Ascending aorta (tissue), 2 donors: Measurements from ENCODE around the gene FBRSL1. TPM values are rescaled to one million over a fixed set of nuclear protein-coding genes. Genes with fewer than 3 reads are reported as not detected.

Experiments
- DNase-seq, 2 donors: peaks; one replicate each; pipeline ENCODE4 v3.0.0-alpha.2; 2019; ENCODE audit warnings: low spot score in 2 of 2
- H3K27ac ChIP-seq, 2 donors: fragments of 200-600 bp; sonication (generic); one replicate each; pipeline ENCODE4 v1.5.1; 2016 to 2017; ENCODE audit warnings: mild to moderate bottlenecking in 1 of 2
- H3K27me3 ChIP-seq: fragments of 200-600 bp; sonication (generic); one replicate; pipeline ENCODE4 v1.5.1; 2017
- H3K36me3 ChIP-seq, 2 donors: fragments of 200-600 bp; sonication (generic); one replicate each; pipeline ENCODE4 v1.5.1; 2016
- H3K4me1 ChIP-seq, 2 donors: fragments of 200-600 bp; sonication (generic); one replicate each; pipeline ENCODE4 v1.5.1; 2016 to 2017; ENCODE audit warnings: mild to moderate bottlenecking in 1 of 2
- H3K4me3 ChIP-seq, 2 donors: fragments of 200-600 bp; sonication (generic); one replicate each; pipeline ENCODE4 v1.5.1; 2016 to 2017; ENCODE audit warnings: mild to moderate bottlenecking in 1 of 2
- H3K9me3 ChIP-seq, 2 donors: fragments of 200-600 bp; sonication (generic); one replicate each; pipeline ENCODE4 v1.5.1; 2016
- CTCF ChIP-seq, 3 experiments: fragments of 200-600 bp in 2 of 3; fragments of 450-650 bp in 1 of 3; sonication (generic) in 2 of 3; IDR thresholded peaks; one replicate each; pipeline ENCODE4 v1.5.1; 2016 to 2019; ENCODE audit warnings: antibody characterized with exemption in 3 of 3, mild to moderate bottlenecking in 1 of 3, moderate library complexity in 1 of 3
- intact Hi-C: fragments of 100-400 bp; cut with DNase I; formaldehyde crosslinking; loops from one replicate; pipeline ENCODE4 v1.15.1; 2023
- total RNA-seq: library from RNA; depleted of rRNA; stranded (reverse); fragments of >200 nt; gene quantifications from one replicate; pipeline ENCODE4 v1.1.0, GENCODE V29; 2016

The FBRSL1 gene
- total RNA-seq, 1 donor from 2014 or later: 40.7 TPM

- H3K4me3 ChIP-seq: no peak overlapping the region
- no peak for DNase-seq
- no peaks in the 10 kb centered on the region for H3K4me1 ChIP-seq
- intact Hi-C loops: no loop called here
- no peak for TF ChIP-seq CTCF (IDR thresholded peaks at IDR 0.05)
- H3K9me3 ChIP-seq: no peaks in the 10 kb centered on the region
- H3K27me3 ChIP-seq: no peaks in the 10 kb centered on the region
- no peaks in the 10 kb centered on the region for H3K36me3 ChIP-seq
- no peak overlapping the region for H3K27ac ChIP-seq
These were observed 48.1 kb downstream of the FBRSL1 start for GRCh38 chr12:132537836-132538662.

- TF ChIP-seq CTCF (IDR thresholded peaks at IDR 0.05): no peak
- DNase-seq: no peak
- Histone ChIP-seq H3K27me3 (no peaks in the 10 kb centered on the region), H3K27ac (no peak overlapping the region), H3K4me1 (no peaks in the 10 kb centered on the region), H3K36me3 (peaks cover 0 to 4% of the 10 kb centered on the region in 2 donors), H3K4me3 (no peak overlapping the region), H3K9me3 (no peaks in the 10 kb centered on the region)
- intact Hi-C loops: no loop called here
These were observed 48.7 kb downstream of the FBRSL1 start for GRCh38 chr12:132538663-132538990.

GRCh38 chr12:132539016-132539773 is 49.2 kb downstream of the FBRSL1 start:
- intact Hi-C loops: no loop called here
- H3K9me3 ChIP-seq: no peaks in the 10 kb centered on the region
- TF ChIP-seq CTCF (IDR thresholded peaks at IDR 0.05): no peak
- no peak overlapping the region for H3K27ac ChIP-seq
- no peaks in the 10 kb centered on the region for H3K27me3 ChIP-seq
- H3K36me3 ChIP-seq: peaks cover 0 to 4% of the 10 kb centered on the region in 2 donors
- H3K4me3 ChIP-seq: no peak overlapping the region
- no peaks in the 10 kb centered on the region for H3K4me1 ChIP-seq
- no peak for DNase-seq

- H3K9me3 ChIP-seq: no peaks in the 10 kb centered on the region
- intact Hi-C loops: no loop called here
- TF ChIP-seq CTCF (IDR thresholded peaks at IDR 0.05): no peak
- H3K27ac ChIP-seq: no peak overlapping the region
- no peaks in the 10 kb centered on the region for H3K4me1 ChIP-seq
- peaks cover 0 to 4% of the 10 kb centered on the region in 2 donors for H3K36me3 ChIP-seq
- no peak overlapping the region for H3K4me3 ChIP-seq
- no peaks in the 10 kb centered on the region for H3K27me3 ChIP-seq
- DNase-seq: no peak
These were observed 50.5 kb downstream of the FBRSL1 start for GRCh38 chr12:132540436-132540835.

- peaks cover 0 to 4% of the 10 kb centered on the region in 2 donors for H3K36me3 ChIP-seq
- no peak overlapping the region for H3K4me3 ChIP-seq
- H3K27me3 ChIP-seq: no peaks in the 10 kb centered on the region
- no peak for DNase-seq
- no peaks in the 10 kb centered on the region for H3K9me3 ChIP-seq
- no peaks in the 10 kb centered on the region for H3K4me1 ChIP-seq
- no peak for TF ChIP-seq CTCF (IDR thresholded peaks at IDR 0.05)
- H3K27ac ChIP-seq: no peak overlapping the region
- intact Hi-C loops: no loop called here
These were observed 51.2 kb downstream of the FBRSL1 start for GRCh38 chr12:132541200-132541599.
